ENCODE results near the gene OPN1SW.

Gene OPN1SW

DNA sequence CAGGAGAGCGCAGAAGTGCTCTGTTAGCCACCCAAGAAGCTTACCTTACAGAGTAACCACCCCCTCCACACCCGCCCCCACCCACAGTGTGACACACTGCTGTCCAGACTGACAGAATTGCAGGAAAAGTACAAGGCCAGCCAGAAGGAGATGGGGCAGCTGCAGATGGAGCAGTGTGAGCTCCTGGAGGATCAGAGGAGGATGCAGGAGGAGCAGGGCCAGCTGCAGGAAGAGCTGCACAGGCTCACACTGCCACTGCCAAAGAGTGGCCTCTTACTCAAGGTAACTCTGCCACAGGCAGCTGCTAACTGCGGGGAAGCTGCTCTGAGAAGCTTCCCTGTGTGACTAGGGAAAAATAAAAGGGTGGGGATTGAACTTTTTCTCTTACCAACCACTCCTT lies 33.8 kb upstream of the OPN1SW start:
- Histone ChIP-seq H3K36me3 (ENCODE audit: control insufficient read depth in 1 of 2, insufficient read depth in 2 of 2, low read length in 2 of 2) (no peaks in the 10 kb centered on the region), H3K27me3 (ENCODE audit: control insufficient read depth in 1 of 2, insufficient read depth in 2 of 2, low read length in 2 of 2) (peaks cover 0 to 3% of the 10 kb centered on the region in 2 donors), H3K4me3 (ENCODE audit: low read depth in 1 of 2, low read length in 2 of 2) (no peak overlapping the region), H3K9me3 (ENCODE audit: control insufficient read depth in 1 of 2, low read length in 2 of 2) (no peaks in the 10 kb centered on the region), H3K9ac (ENCODE audit: low read depth in 1 of 2, low read length in 2 of 2) (no peak overlapping the region), H3K4me1 (ENCODE audit: control insufficient read depth in 1 of 2, insufficient read depth in 2 of 2, low read length in 2 of 2) (peaks cover 0 to 7% of the 10 kb centered on the region in 2 donors), H3K27ac (ENCODE audit: low read depth, low read length) (no peak overlapping the region)

- Histone ChIP-seq H3K36me3 (ENCODE audit: control insufficient read depth in 1 of 2, insufficient read depth in 2 of 2, low read length in 2 of 2) (no peaks in the 10 kb centered on the region), H3K27ac (ENCODE audit: low read depth, low read length) (no peak overlapping the region)
Observed at GRCh38 chr7:128807191-128807590, 31.6 kb upstream of the OPN1SW start.

GRCh38 chr7:128805225-128805624 lies 29.6 kb upstream of the OPN1SW start:
- Histone ChIP-seq H3K36me3 (ENCODE audit: control insufficient read depth in 1 of 2, insufficient read depth in 2 of 2, low read length in 2 of 2) (no peaks in the 10 kb centered on the region), H3K4me3 (ENCODE audit: low read depth in 1 of 2, low read length in 2 of 2) (no peak overlapping the region), H3K9ac (ENCODE audit: low read depth in 1 of 2, low read length in 2 of 2) (no peak overlapping the region), H3K27me3 (ENCODE audit: control insufficient read depth in 1 of 2, insufficient read depth in 2 of 2, low read length in 2 of 2) (peaks cover 0 to 3% of the 10 kb centered on the region in 2 donors), H3K9me3 (ENCODE audit: control insufficient read depth in 1 of 2, low read length in 2 of 2) (no peaks in the 10 kb centered on the region), H3K4me1 (ENCODE audit: control insufficient read depth in 1 of 2, insufficient read depth in 2 of 2, low read length in 2 of 2) (peaks cover 0 to 4% of the 10 kb centered on the region in 2 donors), H3K27ac (ENCODE audit: low read depth, low read length) (no peak overlapping the region)

More at GRCh38 chr7:128807191-128807590, 31.6 kb upstream of the OPN1SW start:
- Histone ChIP-seq H3K4me3 (ENCODE audit: low read depth in 1 of 2, low read length in 2 of 2) (no peak overlapping the region), H3K9ac (ENCODE audit: low read depth in 1 of 2, low read length in 2 of 2) (no peak overlapping the region), H3K9me3 (ENCODE audit: control insufficient read depth in 1 of 2, low read length in 2 of 2) (no peaks in the 10 kb centered on the region), H3K27me3 (ENCODE audit: control insufficient read depth in 1 of 2, insufficient read depth in 2 of 2, low read length in 2 of 2) (peaks cover 0 to 3% of the 10 kb centered on the region in 2 donors), H3K4me1 (ENCODE audit: control insufficient read depth in 1 of 2, insufficient read depth in 2 of 2, low read length in 2 of 2) (no peaks in the 10 kb centered on the region)

DNA sequence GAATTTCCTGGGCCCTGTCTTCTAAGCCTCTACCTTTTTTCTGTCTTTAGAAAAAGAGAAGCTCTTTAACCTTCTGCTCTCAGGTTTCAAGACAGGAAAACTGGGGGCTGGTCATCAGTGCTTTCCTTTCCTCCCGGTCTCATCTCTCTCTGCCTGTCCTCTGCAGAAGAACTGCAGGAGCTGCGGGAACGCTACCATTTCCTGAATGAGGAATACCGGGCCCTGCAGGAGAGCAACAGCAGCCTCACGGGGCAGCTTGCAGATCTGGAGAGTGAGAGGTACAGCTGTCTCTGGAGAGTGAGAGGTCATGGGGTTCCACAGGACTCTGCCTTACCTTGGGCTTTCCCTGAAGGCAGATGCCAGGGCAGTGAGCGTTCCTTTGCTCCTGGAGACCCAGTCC lies 28.9 kb upstream of the OPN1SW start:
- Histone ChIP-seq H3K27me3 (ENCODE audit: control insufficient read depth in 1 of 2, insufficient read depth in 2 of 2, low read length in 2 of 2) (peaks cover 0 to 3% of the 10 kb centered on the region in 2 donors), H3K4me3 (ENCODE audit: low read depth in 1 of 2, low read length in 2 of 2) (no peak overlapping the region), H3K9ac (ENCODE audit: low read depth in 1 of 2, low read length in 2 of 2) (no peak overlapping the region), H3K36me3 (ENCODE audit: control insufficient read depth in 1 of 2, insufficient read depth in 2 of 2, low read length in 2 of 2) (no peaks in the 10 kb centered on the region), H3K27ac (ENCODE audit: low read depth, low read length) (no peak overlapping the region), H3K9me3 (ENCODE audit: control insufficient read depth in 1 of 2, low read length in 2 of 2) (no peaks in the 10 kb centered on the region), H3K4me1 (ENCODE audit: control insufficient read depth in 1 of 2, insufficient read depth in 2 of 2, low read length in 2 of 2) (peaks cover 0 to 4% of the 10 kb centered on the region in 2 donors)

- peaks cover 0 to 3% of the 10 kb centered on the region in 2 donors for H3K27me3 ChIP-seq (ENCODE audit: control insufficient read depth in 1 of 2, insufficient read depth in 2 of 2, low read length in 2 of 2)
- no peak overlapping the region for H3K27ac ChIP-seq (ENCODE audit: low read depth, low read length)
- no peak overlapping the region for H3K9ac ChIP-seq (ENCODE audit: low read depth in 1 of 2, low read length in 2 of 2)
- H3K4me3 ChIP-seq (ENCODE audit: low read depth in 1 of 2, low read length in 2 of 2): no peak overlapping the region
- H3K4me1 ChIP-seq (ENCODE audit: control insufficient read depth in 1 of 2, insufficient read depth in 2 of 2, low read length in 2 of 2): peaks cover 0 to 4% of the 10 kb centered on the region in 2 donors
- H3K9me3 ChIP-seq (ENCODE audit: control insufficient read depth in 1 of 2, low read length in 2 of 2): no peaks in the 10 kb centered on the region
- H3K36me3 ChIP-seq (ENCODE audit: control insufficient read depth in 1 of 2, insufficient read depth in 2 of 2, low read length in 2 of 2): no peaks in the 10 kb centered on the region
Observed at GRCh38 chr7:128801667-128802418, 26.2 kb upstream of the OPN1SW start.

GRCh38 chr7:128801003-128801402 lies 25.4 kb upstream of the OPN1SW start:
- Histone ChIP-seq H3K27ac (ENCODE audit: low read depth, low read length) (no peak overlapping the region), H3K9ac (ENCODE audit: low read depth in 1 of 2, low read length in 2 of 2) (no peak overlapping the region), H3K36me3 (ENCODE audit: control insufficient read depth in 1 of 2, insufficient read depth in 2 of 2, low read length in 2 of 2) (no peaks in the 10 kb centered on the region), H3K27me3 (ENCODE audit: control insufficient read depth in 1 of 2, insufficient read depth in 2 of 2, low read length in 2 of 2) (no peaks in the 10 kb centered on the region), H3K9me3 (ENCODE audit: control insufficient read depth in 1 of 2, low read length in 2 of 2) (no peaks in the 10 kb centered on the region), H3K4me1 (ENCODE audit: control insufficient read depth in 1 of 2, insufficient read depth in 2 of 2, low read length in 2 of 2) (peaks cover 0 to 4% of the 10 kb centered on the region in 2 donors), H3K4me3 (ENCODE audit: low read depth in 1 of 2, low read length in 2 of 2) (peak overlapping the region; percentile 9 to 19)

GRCh38 chr7:128800567-128800966 lies 25.0 kb upstream of the OPN1SW start:
- no peak overlapping the region for H3K27ac ChIP-seq (ENCODE audit: low read depth, low read length)
- no peaks in the 10 kb centered on the region for H3K36me3 ChIP-seq (ENCODE audit: control insufficient read depth in 1 of 2, insufficient read depth in 2 of 2, low read length in 2 of 2)
- H3K9me3 ChIP-seq (ENCODE audit: control insufficient read depth in 1 of 2, low read length in 2 of 2): no peaks in the 10 kb centered on the region
- H3K4me3 ChIP-seq (ENCODE audit: low read depth in 1 of 2, low read length in 2 of 2): no peak overlapping the region
- no peaks in the 10 kb centered on the region for H3K27me3 ChIP-seq (ENCODE audit: control insufficient read depth in 1 of 2, insufficient read depth in 2 of 2, low read length in 2 of 2)
- no peak overlapping the region for H3K9ac ChIP-seq (ENCODE audit: low read depth in 1 of 2, low read length in 2 of 2)
- H3K4me1 ChIP-seq (ENCODE audit: control insufficient read depth in 1 of 2, insufficient read depth in 2 of 2, low read length in 2 of 2): peaks cover 0 to 4% of the 10 kb centered on the region in 2 donors

DNA sequence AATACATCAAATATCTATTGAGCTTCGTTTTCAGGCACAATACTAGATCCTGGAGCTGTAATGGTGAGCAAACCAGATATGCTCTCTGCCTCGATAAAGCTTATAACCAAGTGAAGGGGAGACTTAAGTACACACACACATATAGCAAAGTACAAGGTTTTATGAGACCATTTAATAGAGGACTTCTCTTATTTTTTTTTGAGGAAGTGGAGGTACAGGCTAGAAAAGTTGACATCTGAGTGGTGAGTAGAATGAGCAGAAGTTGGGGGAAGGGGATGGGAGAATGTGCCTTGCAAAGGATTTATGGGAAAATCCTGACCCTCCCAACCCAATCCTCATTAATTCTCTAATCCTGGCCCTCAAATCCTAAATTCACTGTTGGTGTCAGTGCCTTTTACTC lies 23.9 kb upstream of the OPN1SW start:
- Histone ChIP-seq H3K9me3 (ENCODE audit: control insufficient read depth in 1 of 2, low read length in 2 of 2) (no peaks in the 10 kb centered on the region), H3K4me3 (ENCODE audit: low read depth in 1 of 2, low read length in 2 of 2) (no peak overlapping the region), H3K4me1 (ENCODE audit: control insufficient read depth in 1 of 2, insufficient read depth in 2 of 2, low read length in 2 of 2) (peaks cover 0 to 4% of the 10 kb centered on the region in 2 donors), H3K27me3 (ENCODE audit: control insufficient read depth in 1 of 2, insufficient read depth in 2 of 2, low read length in 2 of 2) (no peaks in the 10 kb centered on the region), H3K9ac (ENCODE audit: low read depth in 1 of 2, low read length in 2 of 2) (no peak overlapping the region), H3K27ac (ENCODE audit: low read depth, low read length) (no peak overlapping the region), H3K36me3 (ENCODE audit: control insufficient read depth in 1 of 2, insufficient read depth in 2 of 2, low read length in 2 of 2) (no peaks in the 10 kb centered on the region)

DNA sequence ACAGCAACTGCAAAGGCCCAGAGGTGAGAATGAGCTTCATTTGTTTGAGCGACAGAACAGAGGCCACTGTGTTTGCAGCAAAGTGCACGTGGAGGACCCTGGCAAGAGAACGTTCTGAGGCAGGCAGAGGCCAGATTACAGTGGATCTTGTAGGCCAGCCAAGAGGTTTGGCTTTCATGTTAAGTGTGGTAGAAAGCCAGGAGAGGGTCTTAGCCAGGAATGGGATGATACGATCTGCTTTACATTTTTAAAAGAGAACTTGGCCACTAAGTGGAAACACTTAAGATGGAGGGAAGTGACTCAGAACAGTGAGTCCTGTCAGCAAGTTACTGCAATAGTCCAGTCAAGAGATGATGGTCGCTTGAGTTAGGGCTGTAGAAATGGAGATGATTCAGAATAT lies 20.7 kb upstream of the OPN1SW start:
- Histone ChIP-seq H3K4me3 (ENCODE audit: low read depth in 1 of 2, low read length in 2 of 2) (no peak overlapping the region), H3K36me3 (ENCODE audit: control insufficient read depth in 1 of 2, insufficient read depth in 2 of 2, low read length in 2 of 2) (no peaks in the 10 kb centered on the region), H3K9me3 (ENCODE audit: control insufficient read depth in 1 of 2, low read length in 2 of 2) (no peaks in the 10 kb centered on the region), H3K27me3 (ENCODE audit: control insufficient read depth in 1 of 2, insufficient read depth in 2 of 2, low read length in 2 of 2) (peaks cover 0 to 5% of the 10 kb centered on the region in 2 donors), H3K9ac (ENCODE audit: low read depth in 1 of 2, low read length in 2 of 2) (no peak overlapping the region), H3K27ac (ENCODE audit: low read depth, low read length) (no peak overlapping the region), H3K4me1 (ENCODE audit: control insufficient read depth in 1 of 2, insufficient read depth in 2 of 2, low read length in 2 of 2) (peaks cover 6 to 11% of the 10 kb centered on the region in 2 donors)

GRCh38 chr7:128795129-128795528 lies 19.5 kb upstream of the OPN1SW start:
- Histone ChIP-seq H3K27me3 (ENCODE audit: control insufficient read depth in 1 of 2, insufficient read depth in 2 of 2, low read length in 2 of 2) (peaks cover 0 to 5% of the 10 kb centered on the region in 2 donors), H3K9ac (ENCODE audit: low read depth in 1 of 2, low read length in 2 of 2) (no peak overlapping the region), H3K27ac (ENCODE audit: low read depth, low read length) (no peak overlapping the region), H3K4me3 (ENCODE audit: low read depth in 1 of 2, low read length in 2 of 2) (no peak overlapping the region), H3K4me1 (ENCODE audit: control insufficient read depth in 1 of 2, insufficient read depth in 2 of 2, low read length in 2 of 2) (peaks cover 7 to 10% of the 10 kb centered on the region in 2 donors), H3K36me3 (ENCODE audit: control insufficient read depth in 1 of 2, insufficient read depth in 2 of 2, low read length in 2 of 2) (no peaks in the 10 kb centered on the region), H3K9me3 (ENCODE audit: control insufficient read depth in 1 of 2, low read length in 2 of 2) (no peaks in the 10 kb centered on the region)
